KMS-11 (cell line): ENCODE measurements around the gene HCFC2.
"Not testable (repeated sequence)": the region's sequence is repeated elsewhere in the genome, so short reads cannot be mapped to it uniquely, and the experiment has no call there.

Experiments used
- H2AFZ ChIP-seq: fragments of 200-600 bp; sonication (generic); 2 replicates; pipeline ENCODE4 v1.6.1; 2016; ENCODE audit warnings: antibody characterized with exemption, mixed run types, low read depth
- H3K27ac ChIP-seq: fragments of 200-600 bp; sonication (generic); 2 replicates; pipeline ENCODE4 v1.6.1; 2016; ENCODE audit warnings: mild to moderate bottlenecking, mixed run types
- H3K27me3 ChIP-seq: fragments of 200-600 bp; sonication (generic); 2 replicates; pipeline ENCODE4 v1.6.1; 2017; ENCODE audit warnings: mild to moderate bottlenecking, low read depth, mixed run types, moderate library complexity; ENCODE audit not compliant: insufficient read depth
- H3K36me3 ChIP-seq: fragments of 200-600 bp; sonication (generic); 2 replicates; pipeline ENCODE4 v1.6.1; 2017; ENCODE audit warnings: mild to moderate bottlenecking, mixed run types; ENCODE audit not compliant: insufficient read depth
- H3K4me1 ChIP-seq: fragments of 200-600 bp; sonication (generic); 2 replicates; pipeline ENCODE4 v1.6.1; 2016; ENCODE audit warnings: mild to moderate bottlenecking, low read depth, mixed run types; ENCODE audit not compliant: poor library complexity, severe bottlenecking
- H3K4me2 ChIP-seq: fragments of 200-600 bp; sonication (generic); 2 replicates; pipeline ENCODE4 v1.7.0; 2016; ENCODE audit warnings: mild to moderate bottlenecking, mixed run types
- H3K4me3 ChIP-seq: fragments of 200-600 bp; sonication (generic); IDR thresholded peaks from 2 replicates; pipeline ENCODE4 v1.6.1; 2017; ENCODE audit warnings: low read depth, low read length, mixed read lengths; ENCODE audit not compliant: insufficient read depth
- H3K79me2 ChIP-seq: fragments of 200-600 bp; sonication (generic); 2 replicates; pipeline ENCODE4 v1.6.1; 2016; ENCODE audit warnings: low read depth, mixed run types; ENCODE audit not compliant: insufficient read depth
- H3K9ac ChIP-seq: fragments of 200-600 bp; sonication (generic); 2 replicates; pipeline ENCODE4 v1.6.1; 2016; ENCODE audit warnings: mild to moderate bottlenecking, mixed run types
- H4K20me1 ChIP-seq: fragments of 200-600 bp; sonication (generic); 2 replicates; pipeline ENCODE4 v1.6.1; 2016; ENCODE audit warnings: mild to moderate bottlenecking, mixed run types; ENCODE audit not compliant: insufficient read depth
- CTCF ChIP-seq: fragments of 200-600 bp; sonication (generic); conservative IDR thresholded peaks from 2 replicates; pipeline ENCODE4 v1.6.1; 2017; ENCODE audit warnings: low read depth, mild to moderate bottlenecking, antibody characterized with exemption, low read length, moderate library complexity, mixed read lengths

HCFC2 gene

GRCh38 chr12:104025771-104026170 lies 38.6 kb upstream of the HCFC2 start:
- no peaks in the 10 kb centered on the region for H4K20me1 ChIP-seq
- H3K9ac ChIP-seq, result no peak overlapping the region
- H3K27ac ChIP-seq, result no peak overlapping the region
- H2AFZ ChIP-seq, result no peak overlapping the region
- no peaks in the 10 kb centered on the region for H3K79me2 ChIP-seq
- TF ChIP-seq CTCF, result no peak
- no peaks in the 10 kb centered on the region for H3K27me3 ChIP-seq
- no peaks in the 10 kb centered on the region for H3K36me3 ChIP-seq
- H3K4me3 ChIP-seq, result no peak overlapping the region
- H3K4me1 ChIP-seq, result no peaks in the 10 kb centered on the region
- H3K4me2 ChIP-seq, result no peak overlapping the region

GRCh38 chr12:104026841-104027599 lies 37.3 kb upstream of the HCFC2 start:
- Histone ChIP-seq H3K27ac (no peak overlapping the region), H3K4me3 (no peak overlapping the region), H3K27me3 (no peaks in the 10 kb centered on the region), H3K9ac (no peak overlapping the region), H2AFZ (no peak overlapping the region), H4K20me1 (no peaks in the 10 kb centered on the region), H3K4me2 (no peak overlapping the region), H3K4me1 (no peaks in the 10 kb centered on the region), H3K36me3 (no peaks in the 10 kb centered on the region), H3K79me2 (no peaks in the 10 kb centered on the region)
- no peak for TF ChIP-seq CTCF

- not testable (repeated sequence) for H3K27ac ChIP-seq
These were observed 33.7 kb upstream of the HCFC2 start for GRCh38 chr12:104030596-104030995.

GRCh38 chr12:104036143-104036542 lies 28.2 kb upstream of the HCFC2 start:
- not testable (repeated sequence) for H3K4me3 ChIP-seq, H3K9ac ChIP-seq, H2AFZ ChIP-seq, H4K20me1 ChIP-seq, H3K4me2 ChIP-seq, H3K27ac ChIP-seq, H3K4me1 ChIP-seq, H3K27me3 ChIP-seq, H3K36me3 ChIP-seq, H3K79me2 ChIP-seq

More at GRCh38 chr12:104030596-104030995, 33.7 kb upstream of the HCFC2 start:
- not testable (repeated sequence) for H3K79me2 ChIP-seq, H4K20me1 ChIP-seq, H3K36me3 ChIP-seq, H3K27me3 ChIP-seq, H2AFZ ChIP-seq, H3K4me2 ChIP-seq, H3K4me3 ChIP-seq, H3K9ac ChIP-seq, H3K4me1 ChIP-seq

GRCh38 chr12:104039769-104040168 lies 24.6 kb upstream of the HCFC2 start:
- H3K79me2 ChIP-seq, H3K27me3 ChIP-seq, H3K4me2 ChIP-seq, H3K4me3 ChIP-seq, H3K36me3 ChIP-seq, H2AFZ ChIP-seq, H4K20me1 ChIP-seq, H3K27ac ChIP-seq, H3K9ac ChIP-seq, H3K4me1 ChIP-seq: not testable (repeated sequence)

- no peaks in the 10 kb centered on the region for H3K79me2 ChIP-seq
- no peaks in the 10 kb centered on the region for H3K4me1 ChIP-seq
- H3K36me3 ChIP-seq, result no peaks in the 10 kb centered on the region
- H3K4me2 ChIP-seq, result no peak overlapping the region
- no peak for TF ChIP-seq CTCF
- no peak overlapping the region for H3K4me3 ChIP-seq
- H3K9ac ChIP-seq, result no peak overlapping the region
- H3K27ac ChIP-seq, result no peak overlapping the region
- no peaks in the 10 kb centered on the region for H3K27me3 ChIP-seq
- H2AFZ ChIP-seq, result no peak overlapping the region
- no peaks in the 10 kb centered on the region for H4K20me1 ChIP-seq
These were observed 21.8 kb upstream of the HCFC2 start for GRCh38 chr12:104042580-104042979.
